Measurements from ENCODE around the gene MCAM.
A peak's percentile ranks its signal among the peaks of the same experiment; 100 is the strongest.

The MCAM gene

DNA sequence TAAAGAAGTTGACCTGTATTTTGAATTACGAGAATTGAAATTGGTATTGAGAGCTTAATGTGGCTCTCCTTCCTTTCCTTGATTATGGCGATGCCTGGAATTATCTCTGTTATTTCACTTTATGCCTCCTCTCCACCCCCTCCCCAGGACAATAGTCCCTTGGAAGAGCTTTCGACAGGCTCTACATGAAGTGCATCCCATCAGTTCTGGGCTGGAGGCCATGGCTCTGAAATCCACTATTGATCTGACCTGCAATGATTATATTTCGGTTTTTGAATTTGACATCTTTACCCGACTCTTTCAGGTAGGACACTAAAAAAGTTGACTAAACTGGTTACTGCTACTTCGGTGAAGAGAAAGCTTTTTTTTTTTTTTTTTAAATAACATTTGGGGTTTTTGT is 43.2 kb downstream of the MCAM start:
- no peak for DNase-seq (ENCODE audit: low read depth, low spot score)
- H3K27ac ChIP-seq, result no peak overlapping the region

GRCh38 chr11:119267645-119268044 is 49.3 kb downstream of the MCAM start:
- DNase-seq (ENCODE audit: low read depth, low spot score), result no peak
- H3K27ac ChIP-seq, result no peak overlapping the region

DNA sequence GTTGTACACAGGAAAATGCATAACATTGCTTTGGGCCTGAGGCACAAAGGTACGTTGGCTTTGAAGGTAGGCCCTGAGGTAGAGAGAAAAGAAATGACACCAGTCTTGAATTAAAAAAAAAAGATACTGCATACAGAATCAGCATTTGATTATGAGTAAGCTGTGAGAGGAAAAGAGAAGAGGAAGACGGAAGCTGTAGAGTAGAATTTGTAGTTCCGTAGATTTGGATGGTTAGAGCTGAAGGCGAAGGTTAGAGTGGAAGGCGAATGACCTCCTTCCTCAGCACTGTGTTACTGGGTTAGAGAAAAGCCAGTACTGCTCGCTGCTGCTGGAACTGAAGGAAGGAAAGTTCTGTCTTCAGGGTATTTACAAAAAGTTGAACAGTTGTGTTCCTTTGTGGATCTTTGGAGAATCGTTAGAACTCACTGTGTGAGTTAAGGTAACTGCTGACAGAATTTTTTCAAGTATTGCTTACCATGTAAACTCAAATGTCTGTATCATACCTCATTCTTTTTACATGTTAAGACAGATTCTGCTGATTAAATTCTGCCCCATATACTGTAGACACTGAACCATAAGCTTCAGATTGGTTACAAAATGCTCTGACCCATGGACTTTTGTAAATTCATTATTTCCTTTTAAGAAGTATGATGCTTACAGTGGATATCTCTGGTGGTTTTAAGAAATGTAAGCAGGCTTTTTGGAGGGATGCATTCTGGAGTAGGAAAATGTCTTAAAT is 50.2 kb downstream of the MCAM start:
- H3K27ac ChIP-seq, result no peak overlapping the region
- DNase-seq (ENCODE audit: low read depth, low spot score), result no peak

GRCh38 chr11:119266063-119266462 is 50.9 kb downstream of the MCAM start:
- no peak for DNase-seq (ENCODE audit: low read depth, low spot score)
- no peak overlapping the region for H3K27ac ChIP-seq

DNA sequence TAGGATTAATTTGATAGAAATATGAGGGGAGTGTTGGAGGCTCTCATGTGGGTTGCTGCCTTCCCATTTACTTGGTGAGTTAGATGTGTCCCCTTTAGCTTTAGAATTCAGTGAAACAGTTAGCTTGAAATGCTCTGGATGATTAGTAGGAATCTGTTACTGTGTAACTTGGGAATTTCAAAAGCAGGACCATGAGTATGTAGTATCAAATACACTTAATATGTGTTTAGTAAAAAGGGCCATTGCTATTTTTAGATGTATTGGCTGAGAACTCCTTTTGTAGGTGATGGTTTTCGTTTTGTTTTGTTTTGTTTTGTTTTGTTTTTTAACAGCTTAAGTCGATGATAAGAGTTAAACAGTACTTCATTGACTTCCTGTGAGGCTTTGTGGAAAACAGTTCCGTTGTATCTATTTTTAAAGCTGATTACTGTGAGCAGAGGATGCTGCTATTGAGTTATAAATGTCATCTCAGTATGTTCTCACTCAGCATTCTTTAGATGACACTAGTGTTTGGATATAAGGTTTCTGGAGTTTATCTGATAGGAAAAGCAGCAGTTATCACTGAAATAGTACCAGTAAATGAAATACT is 53.5 kb downstream of the MCAM start:
- no peak for DNase-seq (ENCODE audit: low read depth, low spot score)
- no peak overlapping the region for H3K27ac ChIP-seq

- H3K27ac ChIP-seq, result peak overlapping the region; percentile 7
- DNase-seq (ENCODE audit: low read depth, low spot score), result no peak
Measured at GRCh38 chr11:119262668-119263351, 54.1 kb downstream of the MCAM start.

GRCh38 chr11:119258983-119259382 is 57.9 kb downstream of the MCAM start:
- H3K27ac ChIP-seq, result no peak overlapping the region
- DNase-seq (ENCODE audit: low read depth, low spot score), result no peak
